Memory B cell (primary cell): ENCODE measurements around the gene NCOA1.

Experiments used
- ATAC-seq: fragments of 150-1000 bp; cut with Tn5 transposase; 2 replicates; pipeline ENCODE4 v1.10.0; 2021; ENCODE audit warnings: low read depth, mild to moderate bottlenecking, moderate library complexity
- DNase-seq, 2 donors: peaks; one replicate each; pipeline ENCODE4 v3.0.0; 2022; ENCODE audit warnings: low spot score in 2 of 2
- H3K27ac Mint-ChIP-seq: one replicate; pipeline ENCODE4 v1.8.0; 2022; ENCODE audit warnings: mild to moderate bottlenecking, moderate library complexity, mixed read lengths
- H3K27me3 Mint-ChIP-seq: one replicate; pipeline ENCODE4 v1.8.0; 2022; ENCODE audit warnings: mixed read lengths
- H3K36me3 Mint-ChIP-seq: one replicate; pipeline ENCODE4 v1.8.0; 2022; ENCODE audit warnings: mild to moderate bottlenecking, mixed read lengths
- H3K4me1 Mint-ChIP-seq: one replicate; pipeline ENCODE4 v1.8.0; 2022; ENCODE audit warnings: mixed read lengths
- H3K4me3 Mint-ChIP-seq: one replicate; pipeline ENCODE4 v1.8.0; 2022; ENCODE audit warnings: mild to moderate bottlenecking, moderate library complexity, mixed read lengths
- H3K9me3 Mint-ChIP-seq: one replicate; pipeline ENCODE4 v1.8.0; 2022; ENCODE audit warnings: mixed read lengths

Gene NCOA1

DNA sequence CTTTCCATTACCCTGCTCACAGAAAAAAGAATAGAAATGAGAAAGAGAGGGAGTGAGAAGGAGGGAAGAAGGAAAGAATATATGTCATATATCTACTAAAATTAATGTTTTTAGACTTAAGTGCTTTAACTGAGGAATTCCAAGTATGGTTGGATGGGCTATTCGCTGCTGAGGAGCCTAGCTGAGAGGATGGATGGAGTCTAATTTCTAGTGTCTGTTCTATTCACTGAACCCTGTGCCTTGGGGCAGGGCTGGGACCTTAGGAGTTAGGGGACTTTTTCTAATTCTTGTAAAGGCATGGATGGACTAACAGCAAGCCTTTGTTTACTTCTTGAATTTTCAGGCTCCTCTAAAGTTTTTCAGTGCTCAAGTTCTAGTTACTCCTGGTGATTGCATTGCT lies 192.4 kb downstream of the NCOA1 start:
- H3K36me3 Mint-ChIP-seq, result peaks cover 34% of the 10 kb centered on the region
- H3K4me3 Mint-ChIP-seq, result no peak overlapping the region
- no peaks in the 10 kb centered on the region for H3K4me1 Mint-ChIP-seq
- H3K27me3 Mint-ChIP-seq, result no peaks in the 10 kb centered on the region
- DNase-seq (no peak), ATAC-seq (no peak)
- peaks cover 8% of the 10 kb centered on the region for H3K9me3 Mint-ChIP-seq
- peak overlapping the region; percentile 22 for H3K27ac Mint-ChIP-seq

DNA sequence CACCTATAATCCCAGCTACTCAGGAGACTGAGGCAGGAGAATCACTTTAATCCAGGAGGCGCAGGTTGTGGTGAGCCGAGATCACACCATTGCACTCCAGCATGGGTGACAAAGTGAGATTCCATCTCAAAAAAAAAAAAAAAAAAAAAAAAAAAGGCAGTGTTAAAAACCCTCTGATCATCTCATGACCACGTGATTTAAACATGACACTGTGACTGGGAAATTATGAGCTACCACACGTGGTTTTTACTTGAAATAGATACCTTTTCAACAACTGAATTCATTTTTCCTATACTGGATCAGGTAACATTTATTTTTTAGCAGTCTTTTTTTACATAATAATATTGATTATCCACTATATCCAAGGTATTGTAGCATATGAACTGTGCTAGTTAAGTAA lies 199.5 kb downstream of the NCOA1 start:
- no peaks in the 10 kb centered on the region for H3K27me3 Mint-ChIP-seq
- ATAC-seq, result no peak
- H3K4me3 Mint-ChIP-seq, result no peak overlapping the region
- H3K9me3 Mint-ChIP-seq, result peaks cover 4% of the 10 kb centered on the region
- H3K36me3 Mint-ChIP-seq, result peaks cover 37% of the 10 kb centered on the region
- no peak overlapping the region for H3K27ac Mint-ChIP-seq
- DNase-seq, result no peak
- peaks cover 2% of the 10 kb centered on the region for H3K4me1 Mint-ChIP-seq

DNA sequence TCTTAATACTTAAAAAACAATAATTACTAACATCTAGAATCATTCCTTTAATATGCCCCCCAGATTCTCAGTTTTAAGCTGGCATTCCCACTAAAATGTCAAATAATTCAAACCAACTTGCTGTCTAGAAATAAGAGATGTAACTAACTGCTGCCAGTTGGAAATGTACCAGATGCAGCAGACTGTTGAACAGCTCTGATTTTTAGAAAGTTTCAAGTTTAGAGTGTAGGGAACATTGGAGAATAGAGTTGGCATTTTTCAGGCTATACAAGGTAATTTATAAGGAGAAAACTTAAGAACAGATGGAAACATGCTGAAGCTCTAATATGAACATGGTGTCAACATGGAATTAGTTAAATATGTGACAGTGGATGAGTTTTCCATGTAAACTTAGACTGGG lies 200.8 kb downstream of the NCOA1 start:
- no peak for DNase-seq
- Mint-ChIP-seq H3K4me1 (peaks cover 2% of the 10 kb centered on the region), H3K27ac (no peak overlapping the region), H3K9me3 (peaks cover 4% of the 10 kb centered on the region), H3K36me3 (peaks cover 36% of the 10 kb centered on the region), H3K27me3 (no peaks in the 10 kb centered on the region), H3K4me3 (no peak overlapping the region)
- ATAC-seq, result no peak

DNA sequence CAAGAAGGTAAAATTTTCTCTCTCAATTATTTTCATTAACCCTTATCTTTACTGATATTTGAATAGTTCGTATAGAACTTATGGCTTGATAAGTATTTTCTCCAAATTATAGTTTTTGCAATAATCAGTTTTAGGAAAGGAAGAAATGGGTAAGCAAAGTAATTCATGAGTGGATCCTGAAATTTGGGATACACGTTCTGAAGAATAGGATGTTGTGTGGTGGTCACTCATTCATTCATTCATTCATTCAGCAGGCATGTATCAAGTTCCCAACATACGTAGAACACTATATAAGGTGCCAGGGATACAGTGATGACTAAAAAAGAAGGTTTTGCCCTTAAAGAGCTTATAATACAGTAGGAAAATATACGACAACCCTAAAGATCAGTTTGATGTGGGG lies 206.7 kb downstream of the NCOA1 start:
- no peak overlapping the region for H3K4me3 Mint-ChIP-seq

DNA sequence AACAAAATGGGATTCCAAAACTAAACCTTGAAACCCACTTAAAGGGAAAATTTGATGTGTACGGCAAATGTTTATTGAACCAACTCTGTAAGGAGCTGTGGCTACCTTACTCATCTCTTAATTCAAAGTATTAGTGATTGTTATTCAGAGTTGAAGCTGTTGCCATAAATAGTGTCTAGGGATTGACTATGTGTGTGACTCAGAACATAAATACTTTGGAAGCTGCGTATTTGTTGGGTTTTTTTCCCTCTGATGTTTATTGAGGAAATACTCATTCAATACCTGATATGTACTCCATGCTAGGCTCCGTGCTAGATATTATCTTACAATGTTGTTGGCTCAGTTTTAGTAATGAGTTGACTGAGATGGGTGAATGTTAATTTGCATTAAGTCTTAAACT lies 211.7 kb downstream of the NCOA1 start:
- ATAC-seq, result no peak
- Mint-ChIP-seq H3K27ac (no peak overlapping the region), H3K36me3 (peaks cover 18% of the 10 kb centered on the region)

More for the DNA sequence above, 206.7 kb downstream of the NCOA1 start:
- ATAC-seq, result no peak
- Mint-ChIP-seq H3K4me1 (no peaks in the 10 kb centered on the region), H3K9me3 (no peaks in the 10 kb centered on the region), H3K27me3 (no peaks in the 10 kb centered on the region), H3K27ac (no peak overlapping the region), H3K36me3 (peaks cover 19% of the 10 kb centered on the region)
- no peak for DNase-seq

DNA sequence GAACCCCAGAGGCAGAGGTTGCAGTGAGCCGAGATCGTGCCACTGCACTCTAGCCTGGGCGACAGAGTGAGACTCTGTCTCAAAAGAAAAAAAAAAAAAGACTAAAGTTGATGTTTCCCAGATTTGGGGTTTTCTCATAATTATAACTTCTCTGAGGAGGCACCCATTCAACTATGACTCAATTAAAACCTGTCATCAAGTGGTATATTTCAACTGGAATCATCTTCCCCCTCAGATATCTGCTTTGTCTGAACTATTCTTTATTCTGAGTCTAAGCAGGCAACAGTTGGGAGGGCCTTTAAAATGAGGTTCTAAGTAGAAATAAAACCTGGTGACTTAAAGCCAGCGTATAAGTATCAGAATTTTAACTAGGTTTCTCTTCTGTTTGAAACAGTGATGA lies 213.6 kb downstream of the NCOA1 start:
- DNase-seq, result no peak
- H3K27me3 Mint-ChIP-seq, result no peaks in the 10 kb centered on the region
- no peak for ATAC-seq
- no peak overlapping the region for H3K4me3 Mint-ChIP-seq
- H3K27ac Mint-ChIP-seq, result no peak overlapping the region
- H3K4me1 Mint-ChIP-seq, result no peaks in the 10 kb centered on the region
- peaks cover 18% of the 10 kb centered on the region for H3K36me3 Mint-ChIP-seq
- no peaks in the 10 kb centered on the region for H3K9me3 Mint-ChIP-seq

More for the DNA sequence above, 211.7 kb downstream of the NCOA1 start:
- Mint-ChIP-seq H3K27me3 (no peaks in the 10 kb centered on the region), H3K9me3 (no peaks in the 10 kb centered on the region), H3K4me3 (no peak overlapping the region), H3K4me1 (no peaks in the 10 kb centered on the region)
- DNase-seq, result no peak

DNA sequence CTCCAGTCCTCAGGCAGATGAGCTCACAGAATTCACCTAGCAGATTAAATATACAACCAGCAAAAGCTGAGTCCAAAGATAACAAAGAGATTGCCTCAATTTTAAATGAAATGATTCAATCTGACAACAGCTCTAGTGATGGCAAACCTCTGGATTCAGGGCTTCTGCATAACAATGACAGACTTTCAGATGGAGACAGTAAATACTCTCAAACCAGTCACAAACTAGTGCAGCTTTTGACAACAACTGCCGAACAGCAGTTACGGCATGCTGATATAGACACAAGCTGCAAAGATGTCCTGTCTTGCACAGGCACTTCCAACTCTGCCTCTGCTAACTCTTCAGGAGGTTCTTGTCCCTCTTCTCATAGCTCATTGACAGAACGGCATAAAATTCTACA lies 216.1 kb downstream of the NCOA1 start:
- Mint-ChIP-seq H3K4me3 (no peak overlapping the region), H3K4me1 (no peaks in the 10 kb centered on the region), H3K9me3 (no peaks in the 10 kb centered on the region), H3K27ac (no peak overlapping the region), H3K36me3 (peaks cover 26% of the 10 kb centered on the region), H3K27me3 (no peaks in the 10 kb centered on the region)
- DNase-seq (no peak), ATAC-seq (no peak)

DNA sequence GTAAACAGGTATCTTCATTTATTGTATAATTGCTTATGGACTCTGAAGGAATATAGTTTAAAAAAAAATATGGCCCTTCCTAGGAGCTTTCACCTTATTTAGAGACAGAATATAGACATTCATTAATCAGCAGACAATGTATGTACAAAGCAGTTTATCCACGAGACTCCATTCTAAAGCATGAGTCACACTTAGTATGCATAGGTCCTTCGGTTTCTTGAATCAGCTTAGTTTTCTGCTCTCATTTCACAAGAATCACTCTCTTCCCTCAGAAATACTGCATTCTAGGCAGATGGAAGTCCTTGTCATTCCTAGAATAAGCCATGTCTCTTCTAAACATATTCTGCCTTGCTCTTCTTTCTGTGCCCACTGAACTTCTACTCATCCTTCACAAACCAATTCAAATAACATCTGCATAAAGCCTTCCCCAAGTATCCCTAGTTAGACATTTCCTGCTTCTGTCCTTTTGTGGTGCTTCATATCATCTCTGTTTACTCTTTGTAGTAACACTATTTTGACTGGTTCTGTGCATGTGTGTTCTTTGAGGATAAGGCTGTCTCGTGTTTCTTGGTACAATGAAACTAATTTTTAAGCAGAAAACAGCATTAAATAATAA lies 217.6 kb downstream of the NCOA1 start:
- no peak for ATAC-seq
- DNase-seq, result no peak

DNA sequence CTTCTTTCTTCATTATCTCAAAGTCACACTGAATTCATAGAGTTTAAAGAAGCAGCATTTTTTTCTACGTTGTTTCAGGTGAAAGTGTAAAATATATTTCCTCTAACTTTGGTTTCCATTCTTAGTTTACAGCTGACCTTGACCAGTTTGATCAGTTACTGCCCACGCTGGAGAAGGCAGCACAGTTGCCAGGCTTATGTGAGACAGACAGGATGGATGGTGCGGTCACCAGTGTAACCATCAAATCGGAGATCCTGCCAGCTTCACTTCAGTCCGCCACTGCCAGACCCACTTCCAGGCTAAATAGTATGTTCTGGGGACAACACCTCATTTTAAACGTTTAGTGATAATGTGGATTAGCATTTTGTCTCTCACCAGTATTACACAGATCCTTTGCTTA lies 219.8 kb downstream of the NCOA1 start:
- Mint-ChIP-seq H3K27me3 (no peaks in the 10 kb centered on the region), H3K27ac (no peak overlapping the region), H3K4me3 (no peak overlapping the region), H3K4me1 (no peaks in the 10 kb centered on the region), H3K36me3 (peaks cover 46% of the 10 kb centered on the region), H3K9me3 (no peaks in the 10 kb centered on the region)
- ATAC-seq, result no peak
- no peak for DNase-seq

More for the DNA sequence above, 217.6 kb downstream of the NCOA1 start:
- peak overlapping the region; percentile 0 for H3K27ac Mint-ChIP-seq
- no peak overlapping the region for H3K4me3 Mint-ChIP-seq
- peaks cover 37% of the 10 kb centered on the region for H3K36me3 Mint-ChIP-seq
- no peaks in the 10 kb centered on the region for H3K9me3 Mint-ChIP-seq
- no peaks in the 10 kb centered on the region for H3K4me1 Mint-ChIP-seq
- H3K27me3 Mint-ChIP-seq, result no peaks in the 10 kb centered on the region

DNA sequence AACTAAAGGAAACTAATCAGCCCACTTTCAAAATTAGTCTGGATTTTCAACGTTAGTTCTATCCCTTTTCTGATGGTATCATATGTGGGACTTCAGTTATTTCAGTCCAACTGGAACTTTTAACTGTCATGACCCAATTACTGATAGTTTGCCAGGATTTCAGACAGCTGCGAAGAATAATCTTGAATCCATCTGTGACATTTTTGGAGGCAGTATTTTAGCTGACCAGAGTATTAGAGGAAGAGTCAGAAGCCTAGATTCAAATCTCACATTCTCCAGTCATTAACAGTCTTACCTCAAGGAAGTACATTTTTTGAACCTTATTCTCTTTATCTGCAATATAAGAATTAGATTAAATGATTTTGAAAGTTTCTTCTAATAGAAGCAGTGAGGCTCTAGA lies 220.8 kb downstream of the NCOA1 start:
- no peaks in the 10 kb centered on the region for H3K4me1 Mint-ChIP-seq

DNA sequence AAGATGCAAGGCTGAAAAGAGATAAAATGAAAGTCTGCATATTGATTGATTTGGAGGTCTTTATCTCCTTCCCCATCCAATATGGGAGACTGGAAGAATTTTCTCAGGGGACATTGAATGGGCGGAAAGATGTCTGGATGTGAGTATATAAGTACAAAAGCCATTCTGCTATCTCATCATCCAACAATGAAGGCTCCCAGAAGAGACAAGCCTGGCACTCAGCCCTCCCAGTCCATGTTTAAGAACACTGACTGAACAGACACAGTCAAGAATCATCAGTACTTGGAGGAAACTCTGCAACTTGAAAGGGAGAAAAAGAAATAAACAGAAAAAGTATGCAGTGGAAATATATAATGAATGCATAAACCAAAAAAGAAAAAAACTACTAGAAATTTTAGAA lies 221.2 kb downstream of the NCOA1 start:
- Mint-ChIP-seq H3K9me3 (no peaks in the 10 kb centered on the region), H3K36me3 (peaks cover 45% of the 10 kb centered on the region), H3K27ac (no peak overlapping the region), H3K27me3 (no peaks in the 10 kb centered on the region), H3K4me1 (no peaks in the 10 kb centered on the region), H3K4me3 (no peak overlapping the region)
- ATAC-seq (no peak), DNase-seq (no peak)

More for the DNA sequence above, 220.8 kb downstream of the NCOA1 start:
- ATAC-seq, result no peak
- Mint-ChIP-seq H3K27me3 (no peaks in the 10 kb centered on the region), H3K9me3 (no peaks in the 10 kb centered on the region), H3K36me3 (peaks cover 45% of the 10 kb centered on the region), H3K27ac (no peak overlapping the region), H3K4me3 (no peak overlapping the region)
- no peak for DNase-seq

DNA sequence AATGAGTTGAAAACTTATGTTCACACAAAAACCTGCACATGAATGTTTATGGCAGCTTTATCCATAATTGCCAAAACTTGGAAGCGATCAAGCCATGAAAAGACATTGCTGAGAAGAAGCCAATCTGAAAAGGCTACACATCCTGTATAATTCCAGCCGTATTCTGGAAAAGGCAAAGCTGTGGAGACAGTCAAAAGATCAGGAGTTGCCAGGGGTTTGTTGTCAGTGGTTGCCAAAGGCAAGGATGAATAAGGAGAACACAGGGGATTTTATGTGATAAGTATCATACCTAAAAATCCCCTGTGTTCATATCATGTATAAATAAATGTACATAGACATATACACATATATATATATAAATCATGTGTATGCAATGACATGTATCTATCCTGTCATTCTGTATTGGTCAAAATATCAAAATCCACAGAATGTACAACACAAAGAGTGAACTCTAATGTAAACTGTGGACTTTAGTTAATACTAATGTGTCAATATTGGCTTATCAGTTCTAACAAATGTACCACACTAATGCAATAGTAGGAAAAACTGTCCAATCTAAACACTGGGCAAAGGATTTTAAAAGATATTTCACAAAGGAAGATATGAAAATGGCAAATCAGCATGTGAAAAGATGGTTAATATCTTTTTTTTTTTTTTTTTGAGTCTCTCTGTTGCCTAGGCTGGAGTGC lies 226.4 kb downstream of the NCOA1 start:
- Mint-ChIP-seq H3K4me3 (no peak overlapping the region), H3K9me3 (no peaks in the 10 kb centered on the region), H3K27ac (no peak overlapping the region), H3K27me3 (no peaks in the 10 kb centered on the region), H3K4me1 (peaks cover 22% of the 10 kb centered on the region), H3K36me3 (peaks cover 34% of the 10 kb centered on the region)
- no peak for DNase-seq
- ATAC-seq, result no peak

DNA sequence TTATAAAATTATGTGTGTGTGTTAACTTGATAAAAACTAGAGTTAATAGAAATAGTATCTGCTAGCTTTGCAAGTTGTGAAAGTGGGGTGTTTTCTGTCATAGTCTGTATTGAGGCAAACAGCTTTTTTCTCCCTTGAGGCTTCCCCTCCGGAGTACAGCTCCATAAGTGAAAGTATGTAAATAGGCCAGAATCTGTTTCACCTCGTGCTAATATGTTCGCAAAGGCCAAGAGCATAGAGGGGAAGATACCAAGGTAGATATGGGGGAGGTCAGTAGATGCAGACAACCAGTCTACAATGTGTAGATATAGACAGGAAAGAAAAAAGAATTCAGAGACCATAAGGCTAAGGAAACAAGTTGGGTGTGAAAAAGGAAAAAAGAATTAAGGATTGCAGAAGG lies 229.3 kb downstream of the NCOA1 start:
- H3K9me3 Mint-ChIP-seq, result no peaks in the 10 kb centered on the region
- peaks cover 23% of the 10 kb centered on the region for H3K4me1 Mint-ChIP-seq
- ATAC-seq, result peak; percentile 65

DNA sequence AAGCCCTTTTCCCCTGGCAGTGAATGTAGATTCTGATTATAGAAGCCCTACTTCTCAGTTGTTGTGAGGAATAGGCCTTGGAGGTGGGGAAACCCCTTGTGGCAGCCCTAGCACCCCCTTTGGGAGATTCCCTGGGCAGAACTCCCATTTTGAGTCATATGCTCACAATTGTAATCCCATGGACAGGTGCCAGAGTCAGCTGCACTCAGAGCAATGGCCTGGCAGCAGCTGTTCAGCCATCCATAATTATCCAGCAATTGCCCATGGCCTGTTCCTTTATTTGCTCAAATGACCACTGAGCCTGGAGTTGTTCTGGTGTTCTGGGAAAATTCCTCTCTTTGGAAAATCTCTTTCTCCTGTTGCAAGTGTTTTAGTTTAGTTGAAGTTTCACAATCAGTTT lies 230.4 kb downstream of the NCOA1 start:
- ATAC-seq, result no peak
- no peaks in the 10 kb centered on the region for H3K9me3 Mint-ChIP-seq
- H3K4me3 Mint-ChIP-seq, result no peak overlapping the region
- H3K27ac Mint-ChIP-seq, result no peak overlapping the region
- peaks cover 23% of the 10 kb centered on the region for H3K4me1 Mint-ChIP-seq
- no peak for DNase-seq
- H3K27me3 Mint-ChIP-seq, result no peaks in the 10 kb centered on the region
- peaks cover 13% of the 10 kb centered on the region for H3K36me3 Mint-ChIP-seq

More for the DNA sequence above, 229.3 kb downstream of the NCOA1 start:
- H3K27ac Mint-ChIP-seq, result no peak overlapping the region
- no peak overlapping the region for H3K4me3 Mint-ChIP-seq
- DNase-seq, result no peak
- peaks cover 17% of the 10 kb centered on the region for H3K36me3 Mint-ChIP-seq
- H3K27me3 Mint-ChIP-seq, result no peaks in the 10 kb centered on the region
